CD8-positive, alpha-beta memory T cell (primary cell): ENCODE results near the gene GRIN2B. TPM values are rescaled to one million over a fixed set of nuclear protein-coding genes. Genes with fewer than 3 reads are reported as not detected.

Experiments used
- CTCF ChIA-PET: fragments of 350-600 bp; sonication (Branson Sonifier 250); formaldehyde crosslinking; loops from one replicate; lab custom pipeline; 2021; ENCODE audit warnings: antibody characterized with exemption; lab: Charles Lee
- POLR2A ChIA-PET: fragments of 350-600 bp; sonication (Branson Sonifier 250); formaldehyde crosslinking; loops from one replicate; lab custom pipeline; 2021; ENCODE audit warnings: antibody characterized with exemption; lab: Charles Lee
- DNase-seq, 5 donors: peaks; one replicate each; pipeline versions ENCODE4 v3.0.0 to v3.0.0-alpha.2; 2020 to 2022; ENCODE audit warnings: mixed read lengths in 1 of 5
- H3K27ac ChIP-seq: one replicate; pipeline ENCODE4 v1.7.0; 2013; ENCODE audit warnings: low read depth, mild to moderate bottlenecking, low read length, moderate library complexity
- H3K27me3 ChIP-seq: 2 replicates; pipeline ENCODE4 v1.7.0; 2013; ENCODE audit warnings: low read length, mild to moderate bottlenecking; ENCODE audit not compliant: insufficient read depth, poor library complexity, severe bottlenecking
- H3K36me3 ChIP-seq: 2 replicates; pipeline ENCODE4 v1.7.0; 2013; ENCODE audit warnings: mild to moderate bottlenecking, low read length, moderate library complexity; ENCODE audit not compliant: insufficient read depth
- H3K4me1 ChIP-seq: 2 replicates; pipeline ENCODE4 v1.7.0; 2013; ENCODE audit warnings: mild to moderate bottlenecking, low read length, moderate library complexity; ENCODE audit not compliant: insufficient read depth
- H3K4me3 ChIP-seq: 2 replicates; pipeline ENCODE4 v1.7.0; 2013; ENCODE audit warnings: mild to moderate bottlenecking, low read length
- H3K9me3 ChIP-seq: 2 replicates; pipeline ENCODE4 v1.7.0; 2013; ENCODE audit warnings: mild to moderate bottlenecking, low read length
- H3K27ac Mint-ChIP-seq, 8 donors: one replicate each; pipeline ENCODE4 v1.8.0; 2020 to 2021; ENCODE audit warnings: mixed read lengths in 8 of 8, mild to moderate bottlenecking in 6 of 8, inconsistent platforms in 3 of 8, moderate library complexity in 3 of 8
- H3K27me3 Mint-ChIP-seq, 2 donors: one replicate each; pipeline ENCODE4 v1.8.0; 2020 to 2021; ENCODE audit warnings: mixed read lengths in 2 of 2, mild to moderate bottlenecking in 1 of 2, moderate library complexity in 1 of 2
- H3K36me3 Mint-ChIP-seq, 3 donors: one replicate each; pipeline ENCODE4 v1.8.0; 2020 to 2021; ENCODE audit warnings: mixed read lengths in 3 of 3, inconsistent platforms in 1 of 3, mild to moderate bottlenecking in 1 of 3
- H3K4me1 Mint-ChIP-seq, 3 donors: one replicate each; pipeline ENCODE4 v1.8.0; 2020 to 2021; ENCODE audit warnings: mixed read lengths in 3 of 3, inconsistent platforms in 1 of 3, mild to moderate bottlenecking in 1 of 3
- H3K4me3 Mint-ChIP-seq, 7 donors: one replicate each; pipeline ENCODE4 v1.8.0; 2020 to 2021; ENCODE audit warnings: mixed read lengths in 7 of 7, mild to moderate bottlenecking in 6 of 7, moderate library complexity in 4 of 7, inconsistent platforms in 2 of 7
- H3K9me3 Mint-ChIP-seq, 5 donors: one replicate each; pipeline ENCODE4 v1.8.0; 2020 to 2022; ENCODE audit warnings: mixed read lengths in 5 of 5, mild to moderate bottlenecking in 3 of 5, moderate library complexity in 2 of 5, inconsistent platforms in 1 of 5
- polyA plus RNA-seq: library from polyadenylated mRNA; unstranded; fragments of 300-500 nt; fragmentation: Illumina TruSeq; gene quantifications from one replicate; pipeline ENCODE4 v1.2.3, GENCODE V29; 2021
- total RNA-seq, 2 experiments: library from RNA; stranded (reverse); gene quantifications; one replicate each; pipeline ENCODE4 v1.2.3, GENCODE V29; 2021

GRIN2B gene
- total and polyA plus RNA-seq, 3 experiments from 2014 or later = not detected

DNA sequence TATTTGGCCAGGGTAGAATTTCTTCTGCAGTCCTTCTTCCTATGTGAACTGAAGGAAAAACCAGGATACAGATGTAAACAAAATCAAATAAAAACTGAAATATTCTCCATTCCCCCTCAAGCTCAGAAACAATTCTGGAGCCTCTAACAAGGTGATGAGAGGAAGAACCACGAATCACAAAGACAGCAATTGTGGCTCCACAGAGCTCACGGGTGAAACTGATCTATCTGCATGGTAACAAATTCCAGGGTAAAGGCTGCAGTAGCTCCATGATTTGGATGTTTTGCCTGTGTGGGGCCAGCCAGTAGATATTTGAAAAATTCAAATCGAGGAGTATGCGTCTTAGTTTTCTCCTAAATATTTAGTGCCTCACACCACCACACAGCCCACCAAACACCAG is 10.6 kb downstream of the GRIN2B start:
- Mint-ChIP-seq H3K4me1 (no peaks in the 10 kb centered on the region), H3K27me3 (peaks cover 2 to 15% of the 10 kb centered on the region in 2 donors), H3K4me3 (no peak overlapping the region), H3K36me3 (no peaks in the 10 kb centered on the region), H3K9me3 (no peaks in the 10 kb centered on the region), H3K27ac (no peak overlapping the region)
- DNase-seq = no peak
- no peaks in the 10 kb centered on the region for H3K4me1 ChIP-seq
- CTCF ChIA-PET = no interaction called here
- POLR2A ChIA-PET = no interaction called here
- no peak overlapping the region for H3K27ac ChIP-seq
- H3K9me3 ChIP-seq = no peaks in the 10 kb centered on the region
- no peaks in the 10 kb centered on the region for H3K27me3 ChIP-seq
- no peaks in the 10 kb centered on the region for H3K36me3 ChIP-seq
- H3K4me3 ChIP-seq = no peak overlapping the region

DNA sequence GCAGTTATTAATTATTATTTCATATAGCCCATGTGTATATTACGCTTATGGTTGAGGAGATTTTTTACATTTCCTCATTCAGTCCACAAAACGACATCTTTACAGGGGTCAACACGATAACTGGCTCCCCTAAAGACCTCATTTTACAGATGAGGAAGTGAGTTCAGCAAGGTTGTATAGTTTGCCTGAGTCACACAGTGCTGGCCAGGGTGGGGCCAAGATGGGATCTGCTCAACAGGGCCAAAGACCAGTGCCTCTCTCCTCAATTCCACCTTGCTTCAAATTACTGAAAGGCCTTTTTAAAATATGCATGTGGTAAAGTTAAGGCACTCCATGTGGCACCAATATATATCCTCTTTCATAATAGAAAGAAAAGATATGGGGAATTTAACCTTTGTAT is 13.1 kb downstream of the GRIN2B start:
- H3K4me3 Mint-ChIP-seq = no peak overlapping the region
- H3K36me3 Mint-ChIP-seq = no peaks in the 10 kb centered on the region
- no peaks in the 10 kb centered on the region for H3K4me1 Mint-ChIP-seq
- no peaks in the 10 kb centered on the region for H3K4me1 ChIP-seq
- no peak overlapping the region for H3K27ac Mint-ChIP-seq
- POLR2A ChIA-PET = no interaction called here
- DNase-seq = no peak
- no peaks in the 10 kb centered on the region for H3K27me3 ChIP-seq
- peaks cover under 1 to 11% of the 10 kb centered on the region in 2 donors for H3K27me3 Mint-ChIP-seq
- H3K4me3 ChIP-seq = no peak overlapping the region
- H3K9me3 Mint-ChIP-seq = no peaks in the 10 kb centered on the region
- CTCF ChIA-PET = no interaction called here
- no peaks in the 10 kb centered on the region for H3K9me3 ChIP-seq
- H3K36me3 ChIP-seq = no peaks in the 10 kb centered on the region
- no peak overlapping the region for H3K27ac ChIP-seq

DNA sequence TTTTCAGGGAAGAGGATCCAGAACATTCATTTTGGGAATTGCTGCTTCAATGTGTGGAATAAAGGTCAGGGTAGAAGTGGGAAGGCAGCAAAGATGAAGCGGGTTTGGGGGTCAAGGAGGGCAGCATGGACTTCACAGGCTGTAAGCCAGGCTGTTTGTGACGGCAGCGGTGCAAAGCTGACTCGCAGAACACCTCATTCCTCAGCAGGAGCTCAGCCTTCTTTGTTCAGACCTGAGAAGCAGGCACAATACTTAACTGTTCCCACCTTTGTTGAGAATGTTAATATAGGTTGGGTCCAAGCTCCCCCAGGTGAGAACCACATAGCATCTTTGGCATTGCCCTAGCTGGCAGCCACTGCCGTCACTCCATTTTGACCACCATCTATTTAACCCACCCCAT is 16.7 kb downstream of the GRIN2B start:
- H3K4me3 Mint-ChIP-seq = no peak overlapping the region
- no peak overlapping the region for H3K4me3 ChIP-seq
- no peaks in the 10 kb centered on the region for H3K4me1 Mint-ChIP-seq
- DNase-seq = no peak
- H3K4me1 ChIP-seq = no peaks in the 10 kb centered on the region
- ChIA-PET POLR2A (no interaction called here), CTCF (no interaction called here)
- H3K36me3 ChIP-seq = no peaks in the 10 kb centered on the region
- no peak overlapping the region for H3K27ac Mint-ChIP-seq
- no peaks in the 10 kb centered on the region for H3K9me3 ChIP-seq
- H3K27me3 ChIP-seq = no peaks in the 10 kb centered on the region
- H3K36me3 Mint-ChIP-seq = no peaks in the 10 kb centered on the region
- H3K27me3 Mint-ChIP-seq = peaks cover 5 to 7% of the 10 kb centered on the region in 2 donors
- no peaks in the 10 kb centered on the region for H3K9me3 Mint-ChIP-seq
- no peak overlapping the region for H3K27ac ChIP-seq

DNA sequence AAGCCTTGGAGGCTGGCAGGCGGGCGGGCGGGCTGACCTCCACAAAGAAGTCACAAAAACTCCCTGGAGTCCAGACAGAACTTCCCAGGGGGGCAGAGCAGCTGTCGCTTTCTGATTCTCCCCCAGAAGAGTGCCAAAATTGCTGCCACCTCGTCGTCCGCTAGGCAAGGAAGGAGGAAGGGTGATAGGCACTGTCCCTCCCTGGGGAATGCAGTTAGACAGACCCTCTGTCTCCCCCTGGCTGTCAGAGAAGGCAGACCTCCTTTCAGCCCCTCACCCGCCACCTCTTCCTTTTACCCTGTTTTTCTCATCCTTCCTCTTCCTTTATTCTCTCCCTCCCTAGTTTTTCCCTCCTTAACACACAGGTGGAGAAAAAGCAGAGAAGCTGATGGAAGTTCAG is 18.7 kb downstream of the GRIN2B start:
- Mint-ChIP-seq H3K4me1 (no peaks in the 10 kb centered on the region), H3K9me3 (no peaks in the 10 kb centered on the region), H3K27me3 (peaks cover 5 to 7% of the 10 kb centered on the region in 2 donors), H3K4me3 (no peak overlapping the region), H3K36me3 (no peaks in the 10 kb centered on the region), H3K27ac (no peak overlapping the region)
- Histone ChIP-seq H3K27ac (no peak overlapping the region), H3K4me1 (no peaks in the 10 kb centered on the region), H3K9me3 (no peaks in the 10 kb centered on the region), H3K36me3 (no peaks in the 10 kb centered on the region), H3K27me3 (no peaks in the 10 kb centered on the region), H3K4me3 (no peak overlapping the region)
- POLR2A ChIA-PET = no interaction called here
- no peak for DNase-seq
- CTCF ChIA-PET = no interaction called here

DNA sequence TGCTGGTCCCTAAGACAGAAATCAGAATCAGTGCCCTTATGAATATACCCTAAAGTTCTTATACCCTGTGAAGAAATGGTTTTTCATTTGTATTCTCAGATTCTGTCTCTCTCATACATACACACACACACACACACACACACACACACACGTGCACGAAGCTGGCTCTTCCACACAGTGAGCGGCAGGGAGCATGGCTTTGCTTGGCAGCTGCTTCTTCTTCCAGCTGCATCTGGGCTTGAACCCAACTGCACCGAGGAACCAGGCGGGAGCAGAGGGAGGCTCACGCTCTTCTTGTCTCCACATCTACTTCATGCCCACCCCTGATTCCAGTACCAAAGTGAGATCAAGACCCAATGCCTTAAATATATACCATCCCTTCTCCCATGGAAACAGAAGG is 19.4 kb downstream of the GRIN2B start:
- Histone ChIP-seq H3K4me1 (no peaks in the 10 kb centered on the region), H3K9me3 (no peaks in the 10 kb centered on the region), H3K27ac (no peak overlapping the region), H3K36me3 (no peaks in the 10 kb centered on the region), H3K27me3 (no peaks in the 10 kb centered on the region), H3K4me3 (no peak overlapping the region)
- H3K4me3 Mint-ChIP-seq = no peak overlapping the region
- H3K27me3 Mint-ChIP-seq = peaks cover 5 to 7% of the 10 kb centered on the region in 2 donors
- H3K27ac Mint-ChIP-seq = no peak overlapping the region
- H3K9me3 Mint-ChIP-seq = no peaks in the 10 kb centered on the region
- ChIA-PET POLR2A (no interaction called here), CTCF (no interaction called here)
- no peak for DNase-seq
- H3K4me1 Mint-ChIP-seq = no peaks in the 10 kb centered on the region
- no peaks in the 10 kb centered on the region for H3K36me3 Mint-ChIP-seq

DNA sequence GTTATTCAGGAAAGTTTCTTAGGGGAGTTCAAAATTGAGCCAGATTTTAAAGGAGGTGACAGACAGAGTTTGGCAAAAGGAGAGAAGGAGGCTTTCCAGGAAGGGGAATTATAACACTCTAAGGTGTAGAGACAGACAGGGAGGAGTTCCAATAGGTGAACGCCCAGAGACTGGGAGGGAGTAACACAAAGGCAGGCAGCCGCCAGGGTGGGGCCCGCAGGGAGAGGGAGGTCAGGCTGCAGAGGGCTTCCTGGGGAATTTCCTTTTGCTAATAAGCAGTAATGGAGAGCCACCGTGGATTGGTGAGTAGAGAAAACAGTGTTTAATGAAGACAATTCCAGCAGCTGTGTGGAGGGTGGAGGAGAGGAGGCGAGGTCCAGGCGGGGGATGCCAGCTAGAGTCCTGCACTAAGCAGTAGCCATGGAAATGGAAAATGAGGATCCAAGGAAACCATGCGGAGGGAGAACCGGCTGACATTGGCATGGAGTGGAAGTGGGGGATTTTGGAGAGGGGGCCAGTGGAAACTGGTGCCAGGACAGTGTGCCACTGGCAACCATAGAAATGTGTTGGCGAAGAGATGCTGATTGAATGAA is 22.2 kb downstream of the GRIN2B start:
- peaks cover 4 to 5% of the 10 kb centered on the region in 2 donors for H3K27me3 Mint-ChIP-seq
- POLR2A ChIA-PET = no interaction called here
- Histone ChIP-seq H3K9me3 (no peaks in the 10 kb centered on the region), H3K27me3 (no peaks in the 10 kb centered on the region), H3K4me1 (no peaks in the 10 kb centered on the region), H3K27ac (no peak overlapping the region), H3K36me3 (no peaks in the 10 kb centered on the region), H3K4me3 (no peak overlapping the region)
- H3K36me3 Mint-ChIP-seq = no peaks in the 10 kb centered on the region
- no peak overlapping the region for H3K27ac Mint-ChIP-seq
- peaks cover 0 to 3% (median 0%) of the 10 kb centered on the region in 5 donors for H3K9me3 Mint-ChIP-seq
- no peak overlapping the region for H3K4me3 Mint-ChIP-seq
- no peak for DNase-seq
- H3K4me1 Mint-ChIP-seq = no peaks in the 10 kb centered on the region
- CTCF ChIA-PET = no interaction called here

DNA sequence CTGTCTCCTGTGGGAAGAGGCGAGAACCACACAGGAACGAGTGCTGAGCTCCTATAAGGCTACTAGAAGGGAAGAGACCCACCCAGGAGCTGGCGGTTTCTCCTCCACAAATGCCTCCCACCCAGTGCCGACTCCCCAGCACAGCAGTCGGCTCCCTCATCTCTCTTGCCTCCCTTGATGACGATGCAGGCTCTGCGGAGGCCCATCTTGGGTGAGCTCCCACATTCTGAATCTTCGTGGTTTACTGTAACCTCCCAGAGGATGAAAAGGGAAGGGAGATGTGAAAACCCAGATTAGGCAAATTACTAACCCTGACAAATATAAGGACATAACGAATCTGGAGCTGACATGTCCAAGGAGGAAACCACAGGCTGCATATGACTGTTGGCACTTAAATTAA is 23.8 kb downstream of the GRIN2B start:
- Mint-ChIP-seq H3K4me1 (no peaks in the 10 kb centered on the region), H3K27ac (no peak overlapping the region), H3K36me3 (no peaks in the 10 kb centered on the region), H3K9me3 (peaks cover 0 to 3% (median 0%) of the 10 kb centered on the region in 5 donors), H3K27me3 (no peaks in the 10 kb centered on the region), H3K4me3 (no peak overlapping the region)
- Histone ChIP-seq H3K27me3 (no peaks in the 10 kb centered on the region), H3K36me3 (no peaks in the 10 kb centered on the region), H3K9me3 (no peaks in the 10 kb centered on the region), H3K4me1 (no peaks in the 10 kb centered on the region), H3K27ac (no peak overlapping the region), H3K4me3 (no peak overlapping the region)
- DNase-seq = no peak
- ChIA-PET POLR2A (no interaction called here), CTCF (no interaction called here)

DNA sequence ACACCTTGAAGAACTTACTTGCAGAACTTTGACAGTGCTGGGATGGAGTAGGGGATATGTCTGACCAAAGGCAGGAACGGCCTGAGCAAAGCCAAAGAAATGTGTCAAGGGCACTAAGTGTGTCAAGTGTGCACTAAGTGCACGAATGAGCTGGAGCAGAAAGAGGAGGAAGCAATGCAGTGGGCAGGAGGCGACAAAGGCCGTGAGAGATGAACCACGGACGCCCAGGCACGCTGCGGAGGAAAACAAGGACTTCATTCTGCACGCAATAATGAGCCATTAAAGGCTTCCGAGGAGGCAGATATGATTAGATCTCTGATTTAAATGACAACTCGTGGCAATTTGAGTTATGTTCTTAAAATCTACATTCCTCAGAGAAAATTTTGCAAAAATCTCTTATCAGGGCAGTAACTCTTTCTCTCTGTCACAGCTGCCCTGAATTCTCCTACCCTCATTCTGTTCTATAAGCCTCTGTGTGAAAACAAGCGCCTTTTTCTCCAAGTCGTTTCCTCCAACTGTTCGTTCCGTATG is 25.3 kb downstream of the GRIN2B start:
- DNase-seq = no peak
- no peaks in the 10 kb centered on the region for H3K4me1 Mint-ChIP-seq
- no peaks in the 10 kb centered on the region for H3K27me3 Mint-ChIP-seq
- Histone ChIP-seq H3K36me3 (no peaks in the 10 kb centered on the region), H3K4me3 (no peak overlapping the region), H3K27ac (no peak overlapping the region), H3K9me3 (no peaks in the 10 kb centered on the region), H3K4me1 (no peaks in the 10 kb centered on the region), H3K27me3 (no peaks in the 10 kb centered on the region)
- H3K4me3 Mint-ChIP-seq = no peak overlapping the region
- H3K27ac Mint-ChIP-seq = no peak overlapping the region
- CTCF ChIA-PET = no interaction called here
- peaks cover 0 to 3% (median 0%) of the 10 kb centered on the region in 5 donors for H3K9me3 Mint-ChIP-seq
- POLR2A ChIA-PET = no interaction called here
- no peaks in the 10 kb centered on the region for H3K36me3 Mint-ChIP-seq
